Stimulated activated CD4-positive, alpha-beta T cell treated with anti-CD3 and anti-CD28 coated beads, Interleukin-4, amount 100 ng/mL, for 1 hour (primary cell): ENCODE results near the gene ARL8B.
"Not testable (repeated sequence)": the region's sequence is repeated elsewhere in the genome, so short reads cannot be mapped to it uniquely, and the experiment has no call there.

Source experiments
- DNase-seq: peaks from one replicate; pipeline ENCODE4 v3.0.0-alpha.2; 2020

Gene ARL8B

DNA sequence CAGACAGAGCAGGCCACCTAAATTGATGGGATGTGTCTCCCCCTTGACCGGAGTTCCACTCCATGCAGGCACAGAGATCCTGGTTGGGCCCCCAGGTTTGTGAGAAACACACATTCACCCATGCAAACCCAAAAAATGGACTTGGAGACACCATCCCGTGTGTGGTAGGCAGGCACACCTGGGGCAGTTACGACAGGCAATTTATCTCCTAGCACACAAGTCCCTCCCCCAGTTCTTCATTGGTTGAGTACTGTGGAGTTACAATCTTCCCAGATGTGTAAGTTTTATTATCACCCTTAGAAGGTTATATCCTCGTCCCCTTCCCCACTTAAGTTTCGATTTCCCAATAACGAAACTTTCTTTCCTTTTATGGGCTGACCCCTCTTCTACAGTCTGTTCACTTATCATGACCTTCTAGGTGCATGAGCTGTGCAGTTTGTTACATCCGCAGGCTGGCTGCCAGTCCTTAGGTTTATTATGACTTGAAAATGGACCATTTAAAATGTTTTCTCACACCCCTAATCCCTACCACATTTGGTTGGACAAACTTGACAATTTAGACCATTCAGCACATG lies 27.3 kb downstream of the ARL8B start:
- no peak for DNase-seq

DNA sequence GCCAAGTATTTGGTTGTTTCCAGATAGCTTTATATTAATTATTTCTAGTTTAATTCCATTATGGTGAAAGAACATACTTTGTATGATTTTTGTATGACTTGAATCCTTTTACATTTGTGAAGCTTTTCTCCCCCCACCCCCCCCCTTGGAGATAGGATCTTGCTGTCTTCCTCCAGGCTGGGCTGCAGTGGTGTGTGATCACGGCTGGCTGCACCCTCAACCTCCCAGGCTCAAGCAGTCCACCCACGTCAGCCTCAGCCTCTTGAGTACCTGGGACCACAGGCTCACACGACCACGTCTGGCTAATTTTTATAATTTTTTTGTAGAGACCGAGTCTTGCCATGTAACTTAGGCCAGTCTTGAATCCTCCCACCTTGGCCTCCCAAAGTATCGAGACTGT lies 29.5 kb downstream of the ARL8B start:
- DNase-seq = no peak

DNA sequence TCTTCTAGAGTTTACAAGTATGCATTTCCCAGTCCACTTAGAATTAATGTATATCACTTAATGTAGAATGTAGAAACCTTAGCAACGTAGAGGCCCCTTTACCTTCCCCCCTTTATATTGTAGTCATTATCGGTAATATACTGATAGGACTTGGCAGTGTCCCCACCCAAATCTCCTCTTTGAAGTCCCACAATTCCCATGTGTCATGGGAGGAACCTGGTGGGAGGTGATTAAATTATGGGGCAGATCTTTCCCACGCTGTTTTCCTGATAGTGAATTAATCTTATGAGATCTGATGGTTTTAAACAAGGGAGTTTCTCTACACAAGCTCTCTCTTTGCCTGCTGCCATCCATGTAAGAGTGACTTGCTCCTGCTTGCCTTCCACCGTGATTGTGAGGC lies 31.0 kb downstream of the ARL8B start:
- no peak for DNase-seq

GRCh38 chr3:5155241-5155640 lies 33.1 kb downstream of the ARL8B start:
- no peak for DNase-seq

- no peak for DNase-seq
These were observed 38.2 kb downstream of the ARL8B start for GRCh38 chr3:5160321-5160720.

- peak; percentile 25 for DNase-seq
These were observed 39.1 kb downstream of the ARL8B start for GRCh38 chr3:5160940-5161858.

DNA sequence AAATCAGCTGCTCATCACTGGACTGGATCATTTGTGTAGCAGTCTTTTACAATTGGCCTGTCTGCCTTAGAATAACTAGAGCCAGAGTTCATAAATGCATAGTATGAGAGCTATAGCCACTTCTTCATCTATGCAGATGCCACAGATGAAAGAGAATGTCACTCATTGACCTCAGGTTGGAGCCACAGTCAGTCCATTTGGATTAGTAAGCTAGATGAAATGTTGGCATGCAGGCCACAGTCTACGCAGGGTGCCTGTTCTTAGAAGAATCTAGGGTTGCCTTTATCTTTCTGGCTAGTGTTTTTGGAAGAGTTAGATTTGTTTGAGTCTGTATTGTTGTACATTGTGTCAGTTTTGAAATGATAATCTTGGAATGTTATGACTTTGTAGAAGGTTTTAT lies 40.0 kb downstream of the ARL8B start:
- DNase-seq = no peak

DNA sequence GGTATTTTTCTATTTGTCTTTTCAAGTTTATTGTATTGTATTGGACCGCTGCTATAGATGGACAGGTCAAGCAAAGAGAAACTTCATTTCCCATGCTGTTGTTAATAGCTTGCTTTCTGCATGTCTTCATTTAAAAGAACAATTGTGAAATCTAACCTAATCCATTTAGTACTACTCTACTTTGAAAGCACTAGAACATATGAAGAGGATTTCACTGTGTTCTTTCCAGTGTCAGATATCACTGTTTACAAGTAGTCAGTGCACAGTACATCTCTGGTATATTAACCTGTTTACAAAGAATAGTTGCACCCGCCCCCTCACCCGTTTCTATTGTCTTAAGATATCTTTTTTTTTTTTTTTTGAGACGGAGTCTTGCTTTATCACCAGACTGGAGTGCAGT lies 43.6 kb downstream of the ARL8B start:
- no peak for DNase-seq

DNA sequence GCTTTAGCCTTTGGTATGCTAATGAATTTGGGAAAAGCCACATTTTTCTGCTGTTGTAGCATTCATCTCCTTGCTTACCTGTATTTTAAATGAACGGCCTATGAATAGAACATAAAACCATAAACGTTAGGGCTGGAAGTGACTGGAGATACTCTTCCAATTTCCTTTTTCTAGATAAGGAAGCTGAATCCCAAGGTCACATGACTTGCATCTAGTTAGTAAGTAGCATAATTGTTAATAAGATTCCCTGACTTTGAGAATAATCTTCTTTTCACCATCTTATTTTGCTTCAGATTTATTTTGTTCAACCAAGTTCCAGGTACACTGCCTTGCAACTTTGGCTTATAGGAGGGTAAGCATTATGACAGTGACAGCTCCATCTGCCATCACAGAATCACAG lies 44.8 kb downstream of the ARL8B start:
- no peak for DNase-seq

GRCh38 chr3:5168110-5168509 lies 46.0 kb downstream of the ARL8B start:
- DNase-seq = no peak

- no peak for DNase-seq
These were observed 47.7 kb downstream of the ARL8B start for GRCh38 chr3:5169807-5170206.

DNA sequence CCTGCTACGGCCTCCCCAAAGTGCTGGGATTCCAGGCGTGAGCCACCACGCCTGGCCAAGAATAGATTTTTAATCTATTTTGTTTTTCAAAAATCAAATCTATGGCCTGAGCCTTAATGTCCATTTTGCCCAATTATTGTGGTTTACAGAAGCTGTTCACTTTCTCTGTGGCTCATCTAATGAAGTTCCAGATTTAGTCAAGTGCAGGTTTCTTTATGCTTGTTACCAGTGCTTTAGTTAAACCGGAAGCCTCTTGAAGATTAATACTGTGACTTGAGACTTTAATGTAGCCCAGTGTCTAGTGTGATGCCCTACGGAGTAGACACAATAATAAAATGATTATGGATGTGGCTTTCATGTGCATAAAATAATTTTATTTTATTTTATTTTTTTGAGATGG lies 48.9 kb downstream of the ARL8B start:
- DNase-seq = no peak

DNA sequence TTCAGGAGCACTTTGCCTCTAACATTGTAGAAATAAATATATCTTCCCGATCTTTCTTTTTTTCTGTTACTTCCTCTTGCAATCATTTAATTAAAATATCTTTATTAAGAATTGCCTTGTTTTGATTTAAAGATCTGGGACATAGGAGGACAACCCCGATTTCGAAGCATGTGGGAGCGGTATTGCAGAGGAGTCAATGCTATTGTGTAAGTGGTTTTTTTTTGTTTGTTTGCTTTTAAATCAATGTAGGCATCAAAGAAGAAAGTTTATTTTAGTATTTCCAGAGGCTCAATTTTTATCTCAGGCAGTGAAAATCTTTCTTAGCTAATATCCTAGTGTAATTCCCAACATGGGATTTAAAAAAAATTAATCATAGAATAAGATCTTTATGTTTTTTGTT lies 49.9 kb downstream of the ARL8B start:
- no peak for DNase-seq

DNA sequence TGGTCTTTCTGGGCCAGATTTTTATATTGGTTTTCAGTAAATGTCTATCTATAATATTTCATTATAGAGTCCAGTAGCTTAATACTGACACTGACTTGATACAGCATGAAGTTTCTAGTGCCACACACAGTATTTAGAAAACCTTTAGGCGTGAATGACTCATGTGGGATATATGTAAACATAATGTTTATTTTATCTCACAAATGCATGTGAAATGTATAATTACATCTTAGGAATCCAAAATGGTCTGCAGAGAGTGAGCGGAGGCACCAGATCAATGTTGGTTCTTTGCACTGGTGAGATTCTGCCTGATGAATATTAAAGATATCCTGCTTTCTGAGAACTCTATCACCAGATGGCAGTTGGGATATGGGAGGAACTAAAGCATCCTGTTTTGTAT lies 56.9 kb downstream of the ARL8B start:
- DNase-seq = not testable (repeated sequence)

GRCh38 chr3:5181469-5182141 lies 59.5 kb downstream of the ARL8B start:
- no peak for DNase-seq

GRCh38 chr3:5183714-5184113 lies 61.6 kb downstream of the ARL8B start:
- DNase-seq = not testable (repeated sequence)

DNA sequence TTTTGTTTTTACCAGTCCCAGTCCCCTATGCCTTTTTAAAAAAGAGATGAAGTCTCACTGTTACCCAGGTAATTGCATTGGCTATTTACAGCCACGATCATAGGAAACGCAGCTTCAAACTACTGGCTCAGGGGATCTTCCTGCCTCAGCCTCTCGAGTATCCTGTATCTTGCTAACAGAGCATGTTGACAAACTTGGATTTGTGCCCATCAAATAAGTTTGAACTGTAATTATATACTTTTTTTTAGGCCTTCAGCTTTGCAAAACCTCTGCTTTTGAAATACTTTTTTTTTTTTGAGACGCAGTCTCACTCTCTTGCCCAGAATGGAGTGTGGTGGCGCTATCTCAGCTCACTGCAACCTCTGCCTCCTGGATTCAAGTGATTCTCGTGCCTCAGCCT lies 62.4 kb downstream of the ARL8B start:
- DNase-seq = no peak

GRCh38 chr3:5185093-5185673 lies 63.1 kb downstream of the ARL8B start:
- no peak for DNase-seq

- DNase-seq = no peak
These were observed 64.2 kb downstream of the ARL8B start for GRCh38 chr3:5186089-5186857.

DNA sequence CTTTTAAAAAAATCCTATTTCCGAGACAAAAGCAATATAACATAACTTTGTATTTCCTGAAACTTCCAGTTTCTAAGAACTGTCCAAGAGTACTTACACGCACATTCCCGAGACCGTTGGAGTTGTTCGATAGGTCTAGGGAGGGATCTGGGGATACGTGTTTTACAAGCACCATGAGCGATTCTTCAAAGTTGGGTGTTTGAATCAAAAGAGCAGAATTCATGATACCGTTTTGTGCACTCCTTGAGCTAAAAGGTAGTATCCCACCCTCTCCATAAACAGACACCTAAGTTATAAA lies 64.7 kb downstream of the ARL8B start:
- DNase-seq = no peak

DNA sequence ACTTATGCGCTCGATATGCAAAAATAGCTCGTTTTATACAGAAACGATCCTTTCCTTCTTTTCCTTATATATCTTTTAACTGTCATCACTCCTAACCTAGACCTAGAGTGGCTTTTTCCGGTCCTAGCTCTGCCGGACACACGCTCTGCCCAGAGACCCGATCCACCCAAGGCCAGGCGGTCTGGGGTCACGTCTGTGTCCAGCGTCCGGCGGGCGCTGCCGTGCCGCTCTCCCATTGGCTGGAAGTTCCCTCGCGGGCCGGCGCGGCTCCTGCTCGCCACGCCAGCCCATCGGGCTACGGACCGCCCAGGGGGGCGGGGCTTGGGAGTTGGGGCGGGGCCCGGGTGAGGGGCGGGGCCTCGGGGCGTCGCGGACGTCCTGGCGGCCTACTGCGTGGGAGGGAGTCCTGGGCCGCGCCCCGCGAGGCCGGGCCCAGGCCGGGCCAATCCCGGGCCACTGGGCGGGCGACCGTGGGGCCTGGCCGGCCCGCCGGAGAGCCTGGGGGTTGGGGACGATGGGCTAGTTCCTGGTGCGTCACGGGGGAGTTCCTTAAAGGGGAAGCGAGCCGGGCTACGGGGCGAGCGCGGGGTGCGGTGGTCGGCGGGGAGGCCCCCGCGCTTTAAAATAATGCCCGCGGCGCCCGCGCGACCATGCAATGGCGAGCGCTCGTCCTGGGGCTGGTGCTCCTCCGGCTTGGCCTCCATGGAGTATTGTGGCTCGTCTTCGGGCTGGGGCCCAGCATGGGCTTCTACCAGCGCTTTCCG lies 65.2 kb downstream of the ARL8B start, which contains the start of gene EDEM1:
Gene EDEM1, plus strand, starts transcription at position 552 of the 764 bp plus-strand sequence. Its CDS starts 99 bp downstream, at position 651.
- peak; percentile 93 for DNase-seq

- peak; percentile 60 for DNase-seq
These were observed 65.9 kb downstream of the ARL8B start for GRCh38 chr3:5187920-5188418.
